Aorta (tissue), 5 donors: ENCODE results near the gene TNNI2. TPM values are rescaled to one million over a fixed set of nuclear protein-coding genes. Genes with fewer than 3 reads are reported as not detected.
"Not testable (repeated sequence)": the region's sequence is repeated elsewhere in the genome, so short reads cannot be mapped to it uniquely, and the experiment has no call there.

Experiments used
- ATAC-seq: fragments of 200-7000 bp; cut with Tn5 transposase; one replicate; pipeline ENCODE4 v1.9.1; 2022; ENCODE audit warnings: moderate library complexity; ENCODE audit not compliant: low FRiP score
- DNase-seq, 2 donors: peaks; one replicate each; pipeline ENCODE4 v3.0.0-alpha.2; 2020
- H3K27ac ChIP-seq, 2 donors: one replicate each; pipeline ENCODE4 v1.5.1; 2013; ENCODE audit warnings: low read length in 2 of 2, mild to moderate bottlenecking in 2 of 2, moderate library complexity in 2 of 2, control low read depth in 1 of 2, inconsistent platforms in 1 of 2, low read depth in 1 of 2
- H3K27me3 ChIP-seq, 2 donors: one replicate each; pipeline ENCODE4 v1.6.1; 2013; ENCODE audit warnings: control low read depth in 1 of 2, low read length in 1 of 2, mild to moderate bottlenecking in 1 of 2, moderate library complexity in 1 of 2; ENCODE audit not compliant: insufficient read depth in 2 of 2, control insufficient read depth in 1 of 2
- H3K36me3 ChIP-seq, 2 donors: one replicate each; pipeline ENCODE4 v1.6.1; 2013; ENCODE audit warnings: control low read depth in 1 of 2, low read length in 1 of 2, mild to moderate bottlenecking in 1 of 2; ENCODE audit not compliant: insufficient read depth in 2 of 2, control insufficient read depth in 1 of 2
- H3K4me1 ChIP-seq, 2 donors: one replicate each; pipeline ENCODE4 v1.6.1; 2013; ENCODE audit warnings: low read length in 2 of 2, control low read depth in 1 of 2, mild to moderate bottlenecking in 1 of 2, moderate library complexity in 1 of 2; ENCODE audit not compliant: insufficient read depth in 2 of 2, control insufficient read depth in 1 of 2
- H3K4me3 ChIP-seq, 2 donors: one replicate each; pipeline ENCODE4 v1.5.1; 2013; ENCODE audit warnings: low read length in 2 of 2, control low read depth in 1 of 2, mild to moderate bottlenecking in 1 of 2
- H3K9me3 ChIP-seq: one replicate; pipeline ENCODE4 v1.6.1; 2013; ENCODE audit warnings: mild to moderate bottlenecking, low read length; ENCODE audit not compliant: control insufficient read depth
- WGBS, 2 donors: extraction: QIAGEN DNeasy Blood & Tissue Kit; methylation state at CpG; one replicate each; pipeline ENCODE4 v1.1.7; 2013; 5-methylcytosine and 5-hydroxymethylcytosine counted together
- intact Hi-C, 2 donors: fragments of 100-400 bp; cut with DNase I; formaldehyde crosslinking; loops; one replicate each; pipeline versions ENCODE4 v1.14.2 to v1.15.0; 2022
- polyA plus RNA-seq, 2 donors: library from polyadenylated mRNA; stranded (reverse); fragments of 200-250 nt; gene quantifications; one replicate each; pipeline ENCODE4 v1.2.3, GENCODE V29; 2013
- total RNA-seq, 2 donors: library from RNA; stranded (reverse); fragmentation: NEBNext Ultra II Directional; extraction: Animal tissue kit (Norgen Biotek cat#: 25700); gene quantifications; one replicate each; pipeline ENCODE4 v1.2.1, GENCODE V29; 2021
- donor health status: healthy with polysubstance abuse.
- donor health status: Bipolar disorder and iron deficiency.
- donor health status: DM: no; HTN: no; CAD: no.
- donor health status: DM: no; HTN: no; CAD: no.
- donor health status: DM: yes; HTN: yes; CAD: no.

The TNNI2 gene
- total and polyA plus RNA-seq, 4 donors: 0.75 to 2.2 (median 0.81) TPM

- no peaks in the 10 kb centered on the region for H3K36me3 ChIP-seq
- no peaks in the 10 kb centered on the region for H3K9me3 ChIP-seq
- WGBS, 2 donors: 92 to 95% methylated on average over 15 of the region's 15 CpGs
- no peak overlapping the region for H3K4me3 ChIP-seq
- no peaks in the 10 kb centered on the region for H3K27me3 ChIP-seq
- DNase-seq (no peak), ATAC-seq (no peak)
- H3K27ac ChIP-seq: no peak overlapping the region
- no peaks in the 10 kb centered on the region for H3K4me1 ChIP-seq
- intact Hi-C loops: no loop called here
These were observed 33.3 kb upstream of the TNNI2 start for GRCh38 chr11:1805525-1805924.

DNA sequence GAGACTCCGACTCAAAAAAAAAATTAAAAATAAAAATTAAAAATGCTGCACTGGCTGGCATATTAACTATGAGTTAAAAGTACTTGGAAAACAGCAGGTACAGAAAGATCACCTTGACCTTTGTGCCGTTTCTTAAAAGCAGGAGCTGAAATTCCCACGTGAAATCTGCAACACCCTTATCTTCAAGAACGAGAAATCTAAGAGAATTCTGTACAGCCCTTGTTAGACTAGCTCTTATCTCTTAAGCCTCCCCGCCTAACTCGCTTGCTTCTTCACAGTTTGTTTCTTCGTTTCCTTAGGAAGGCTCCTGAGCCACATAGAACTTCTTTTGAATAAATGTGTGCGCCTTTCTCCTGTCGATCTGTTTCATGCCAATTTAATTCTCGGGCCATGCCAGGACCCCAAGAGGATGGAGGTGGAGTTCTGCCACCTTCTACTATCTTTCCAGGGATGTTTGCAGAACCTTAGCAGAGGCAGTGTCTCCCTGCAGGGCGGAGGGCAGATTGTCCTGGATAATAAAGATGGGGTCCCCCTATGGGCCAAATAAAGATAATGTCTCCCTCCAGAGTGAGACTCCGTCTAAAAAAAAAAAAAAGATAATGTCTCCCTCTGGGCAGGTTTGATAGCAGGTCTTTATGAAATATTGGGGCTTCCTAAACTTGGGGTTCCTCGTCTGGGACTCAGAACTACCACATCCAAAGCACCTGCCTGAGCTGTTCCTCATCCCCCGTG is 31.4 kb upstream of the TNNI2 start:
- Histone ChIP-seq H3K27ac (no peak overlapping the region), H3K27me3 (no peaks in the 10 kb centered on the region), H3K9me3 (no peaks in the 10 kb centered on the region), H3K4me3 (no peak overlapping the region), H3K36me3 (no peaks in the 10 kb centered on the region), H3K4me1 (no peaks in the 10 kb centered on the region)
- ATAC-seq: no peak
- 71 to 77% methylated on average over 14 of the region's 14 CpGs for WGBS, 2 donors
- intact Hi-C loops: no loop called here
- no peak for DNase-seq

- Histone ChIP-seq H3K4me1 (no peaks in the 10 kb centered on the region), H3K27ac (no peak overlapping the region), H3K9me3 (no peaks in the 10 kb centered on the region), H3K36me3 (no peaks in the 10 kb centered on the region), H3K27me3 (no peaks in the 10 kb centered on the region), H3K4me3 (no peak overlapping the region)
- ATAC-seq: no peak
- whole genome bisulfite sequencing, 2 donors: 79 to 82% methylated on average over 10 of the region's 10 CpGs
- intact Hi-C loops: no loop called here
- no peak for DNase-seq
These were observed 28.0 kb upstream of the TNNI2 start for GRCh38 chr11:1810761-1811160.

DNA sequence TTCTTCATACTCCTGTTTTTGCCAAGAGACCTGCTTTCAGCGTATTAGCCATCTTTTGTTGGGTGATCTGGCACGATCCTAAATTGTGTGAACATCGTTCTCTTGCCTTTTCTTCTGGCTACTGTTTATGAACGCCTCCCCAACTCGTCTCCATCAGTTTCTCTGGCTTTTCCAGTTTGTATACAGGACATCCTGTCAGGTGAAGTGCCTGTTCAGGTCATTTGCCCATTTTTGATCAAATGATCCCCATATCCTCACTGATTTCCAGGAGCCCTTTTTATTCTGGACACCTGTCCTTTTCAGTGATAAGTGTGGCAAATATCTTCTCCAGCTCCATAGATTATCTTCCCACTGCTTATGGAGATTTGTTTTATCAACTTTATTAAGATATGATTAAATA is 26.5 kb upstream of the TNNI2 start:
- intact Hi-C loops: no loop called here
- no peaks in the 10 kb centered on the region for H3K36me3 ChIP-seq
- H3K4me1 ChIP-seq: no peaks in the 10 kb centered on the region
- ATAC-seq (no peak), DNase-seq (no peak)
- H3K27me3 ChIP-seq: no peaks in the 10 kb centered on the region
- H3K27ac ChIP-seq: no peak overlapping the region
- no peak overlapping the region for H3K4me3 ChIP-seq
- 94% methylated on average over 5 of the region's 5 CpGs for WGBS, 2 donors
- H3K9me3 ChIP-seq: no peaks in the 10 kb centered on the region

DNA sequence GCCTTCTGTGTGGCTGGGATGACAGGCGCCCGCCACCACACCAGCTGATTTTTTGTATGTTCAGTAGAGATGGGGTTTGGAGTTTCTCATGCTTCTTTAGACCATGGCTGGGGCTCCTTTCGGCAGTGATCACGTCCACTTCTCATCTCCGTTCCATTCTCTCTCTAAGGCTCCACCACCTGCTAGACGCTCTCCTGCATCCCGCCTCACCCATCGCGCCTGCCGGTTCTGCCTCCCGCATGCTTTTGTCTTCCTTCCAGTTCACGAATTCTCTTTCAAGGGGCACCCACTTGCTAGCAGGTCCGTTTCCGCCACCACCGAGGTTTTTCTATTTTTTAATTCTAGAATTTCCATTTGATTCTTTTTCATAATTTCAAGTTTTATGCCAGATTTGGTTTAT is 26.0 kb upstream of the TNNI2 start:
- H3K9me3 ChIP-seq: no peaks in the 10 kb centered on the region
- no peaks in the 10 kb centered on the region for H3K27me3 ChIP-seq
- no peaks in the 10 kb centered on the region for H3K4me1 ChIP-seq
- H3K36me3 ChIP-seq: no peaks in the 10 kb centered on the region
- 81 to 92% methylated on average over 15 of the region's 15 CpGs for WGBS, 2 donors
- ATAC-seq (no peak), DNase-seq (no peak)
- no peak overlapping the region for H3K27ac ChIP-seq
- intact Hi-C loops: no loop called here
- no peak overlapping the region for H3K4me3 ChIP-seq

GRCh38 chr11:1813356-1813755 is 25.4 kb upstream of the TNNI2 start:
- intact Hi-C loops, ATAC-seq, H3K4me3 ChIP-seq, H3K27me3 ChIP-seq, H3K9me3 ChIP-seq, DNase-seq, H3K4me1 ChIP-seq, H3K27ac ChIP-seq, H3K36me3 ChIP-seq: not testable (repeated sequence)
- 94 to 97% methylated on average over 9 of the region's 9 CpGs for WGBS, 2 donors

DNA sequence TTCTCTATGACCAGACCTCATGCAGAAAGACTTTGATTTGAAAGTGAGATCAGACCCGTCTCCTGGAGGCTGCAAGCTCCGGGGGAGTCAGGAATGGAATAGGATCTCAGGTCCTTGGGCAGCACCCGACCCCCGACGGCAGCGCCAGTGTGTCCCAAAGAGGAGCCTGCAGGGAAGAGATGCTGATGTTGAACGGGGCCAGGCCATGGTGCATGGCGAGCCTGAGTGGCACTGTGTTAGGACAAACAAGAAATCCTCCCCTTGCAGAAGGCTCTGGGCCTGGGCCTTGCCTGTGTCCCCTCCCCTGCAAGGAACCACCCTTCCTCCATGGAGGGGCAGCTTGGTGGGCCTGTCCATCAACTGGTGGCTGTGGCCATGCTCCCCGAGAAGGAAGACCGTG is 24.1 kb upstream of the TNNI2 start:
- intact Hi-C loops: no loop called here
- no peak overlapping the region for H3K27ac ChIP-seq
- no peak for DNase-seq
- H3K4me3 ChIP-seq: no peak overlapping the region
- no peaks in the 10 kb centered on the region for H3K27me3 ChIP-seq
- 91 to 96% methylated on average over 10 of the region's 10 CpGs for WGBS, 2 donors
- no peaks in the 10 kb centered on the region for H3K36me3 ChIP-seq
- no peaks in the 10 kb centered on the region for H3K4me1 ChIP-seq
- H3K9me3 ChIP-seq: no peaks in the 10 kb centered on the region
- ATAC-seq: no peak

DNA sequence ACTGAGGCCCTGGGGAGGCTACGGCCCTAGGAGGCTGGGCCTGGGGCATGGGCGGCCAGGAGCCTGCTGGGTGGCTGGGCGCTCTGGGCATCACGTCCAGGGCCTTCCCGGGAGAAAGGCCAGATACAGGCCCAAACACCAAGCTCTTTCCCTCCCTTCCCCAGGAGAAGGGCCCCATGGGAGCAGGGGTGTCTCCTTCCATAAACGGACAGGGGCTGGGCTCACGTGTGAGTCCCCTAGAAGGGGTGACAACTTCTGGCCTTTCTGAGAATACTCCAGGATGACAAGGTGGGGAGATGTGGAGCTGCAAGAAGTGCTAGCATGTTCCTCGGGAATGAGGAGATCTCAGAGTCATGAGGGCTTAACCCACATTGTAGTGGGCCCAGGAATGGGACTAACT is 23.5 kb upstream of the TNNI2 start:
- no peaks in the 10 kb centered on the region for H3K9me3 ChIP-seq
- DNase-seq (no peak), ATAC-seq (no peak)
- H3K27ac ChIP-seq: no peak overlapping the region
- H3K4me1 ChIP-seq: no peaks in the 10 kb centered on the region
- intact Hi-C loops: no loop called here
- 50 to 69% methylated on average over 8 of the region's 8 CpGs for WGBS, 2 donors
- H3K4me3 ChIP-seq: no peak overlapping the region
- no peaks in the 10 kb centered on the region for H3K36me3 ChIP-seq
- no peaks in the 10 kb centered on the region for H3K27me3 ChIP-seq

DNA sequence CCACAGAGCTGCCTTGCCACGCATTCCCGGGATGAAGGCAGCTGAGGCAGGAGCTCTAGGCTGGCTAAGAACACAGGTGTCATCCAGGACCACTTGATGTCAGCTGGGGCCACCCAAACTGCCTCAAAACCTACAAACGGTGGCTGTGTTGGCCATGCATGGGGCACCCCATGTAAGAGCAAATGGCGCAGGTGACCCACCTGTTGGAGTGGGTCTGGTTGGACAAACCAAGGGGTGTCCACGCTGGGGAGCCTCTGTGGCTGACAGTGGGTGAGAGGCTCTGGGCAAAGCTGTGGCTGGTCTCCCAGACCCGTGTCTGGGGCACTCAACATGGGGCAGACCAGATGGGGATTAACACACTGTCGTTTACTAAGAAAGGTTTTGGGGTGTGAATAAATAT is 23.0 kb upstream of the TNNI2 start:
- no peaks in the 10 kb centered on the region for H3K4me1 ChIP-seq

More for the DNA sequence above, 23.0 kb upstream of the TNNI2 start:
- 93 to 95% methylated on average over 7 of the region's 7 CpGs for WGBS, 2 donors
- Histone ChIP-seq H3K36me3 (no peaks in the 10 kb centered on the region), H3K27ac (no peak overlapping the region), H3K9me3 (no peaks in the 10 kb centered on the region), H3K27me3 (no peaks in the 10 kb centered on the region), H3K4me3 (no peak overlapping the region)
- DNase-seq (no peak), ATAC-seq (no peak)
- intact Hi-C loops: no loop called here
